Measurements from ENCODE around the gene TYK2.

TYK2 gene

GRCh38 chr19:10390652-10391286 is 10.4 kb upstream of the TYK2 start:
- no peak overlapping the region for H3K9ac ChIP-seq (ENCODE audit: low read depth, low read length, poor library complexity, severe bottlenecking)
- H2AFZ ChIP-seq (ENCODE audit: low read length), result no peak overlapping the region
- no peak overlapping the region for H3K4me2 ChIP-seq (ENCODE audit: low read depth, low read length, poor library complexity, severe bottlenecking)
- TF ChIP-seq CTCF (conservative IDR thresholded peaks at IDR 0.05; ENCODE audit: low read length) (peak; percentile 89), EZH2phosphoT487 (IDR thresholded peaks at IDR 0.05; ENCODE audit: borderline replicate concordance) (no peak)
- H3K4me3 ChIP-seq (ENCODE audit: low read length, poor library complexity, severe bottlenecking), result no peak overlapping the region
- H4K20me1 ChIP-seq (ENCODE audit: insufficient read depth, low read length, poor library complexity, severe bottlenecking), result no peaks in the 10 kb centered on the region
- H3K4me1 ChIP-seq (ENCODE audit: insufficient read depth, low read length, poor library complexity, severe bottlenecking), result no peaks in the 10 kb centered on the region
- H3F3A ChIP-seq (ENCODE audit: low read depth), result no peaks in the 10 kb centered on the region
- H3K79me2 ChIP-seq (ENCODE audit: insufficient read depth, low read length), result no peaks in the 10 kb centered on the region
- H3K9me2 ChIP-seq (replicated peaks; ENCODE audit: low read depth, low read length), result no peaks in the 10 kb centered on the region
- H3K36me3 ChIP-seq (ENCODE audit: insufficient read depth, low read length), result peaks cover 37% of the 10 kb centered on the region; the same call in 1 of the 2 replicates
- no peaks in the 10 kb centered on the region for H3K27me3 ChIP-seq (ENCODE audit: insufficient read depth, low read length, poor library complexity, severe bottlenecking)
- H3K9me3 ChIP-seq (ENCODE audit: insufficient read depth, low read depth, low read length), result no peaks in the 10 kb centered on the region

GRCh38 chr19:10389863-10390262 is 9.5 kb upstream of the TYK2 start:
- TF ChIP-seq EZH2phosphoT487 (IDR thresholded peaks at IDR 0.05; ENCODE audit: borderline replicate concordance), result no peak
- peak; percentile 42 for TF ChIP-seq CTCF (conservative IDR thresholded peaks at IDR 0.05; ENCODE audit: low read length)
- H3K27me3 ChIP-seq (ENCODE audit: insufficient read depth, low read length, poor library complexity, severe bottlenecking), result no peaks in the 10 kb centered on the region

GRCh38 chr19:10388957-10389356 is 8.6 kb upstream of the TYK2 start:
- Histone ChIP-seq H2AFZ (ENCODE audit: low read length) (no peak overlapping the region), H3K27me3 (ENCODE audit: insufficient read depth, low read length, poor library complexity, severe bottlenecking) (no peaks in the 10 kb centered on the region), H3K9ac (ENCODE audit: low read depth, low read length, poor library complexity, severe bottlenecking) (no peak overlapping the region), H3K36me3 (ENCODE audit: insufficient read depth, low read length) (peaks cover 28% of the 10 kb centered on the region; the same call in 1 of the 2 replicates), H3K4me2 (ENCODE audit: low read depth, low read length, poor library complexity, severe bottlenecking) (no peak overlapping the region), H3K4me3 (ENCODE audit: low read length, poor library complexity, severe bottlenecking) (no peak overlapping the region), H3K9me2 (replicated peaks; ENCODE audit: low read depth, low read length) (no peaks in the 10 kb centered on the region), H4K20me1 (ENCODE audit: insufficient read depth, low read length, poor library complexity, severe bottlenecking) (no peaks in the 10 kb centered on the region), H3K9me3 (ENCODE audit: insufficient read depth, low read depth, low read length) (no peaks in the 10 kb centered on the region), H3K4me1 (ENCODE audit: insufficient read depth, low read length, poor library complexity, severe bottlenecking) (no peaks in the 10 kb centered on the region), H3K79me2 (ENCODE audit: insufficient read depth, low read length) (no peaks in the 10 kb centered on the region), H3F3A (ENCODE audit: low read depth) (no peaks in the 10 kb centered on the region)
- TF ChIP-seq EZH2phosphoT487 (IDR thresholded peaks at IDR 0.05; ENCODE audit: borderline replicate concordance), result no peak
- peak; percentile 99 for TF ChIP-seq CTCF (conservative IDR thresholded peaks at IDR 0.05; ENCODE audit: low read length)

More at GRCh38 chr19:10389863-10390262, 9.5 kb upstream of the TYK2 start:
- H3K9ac ChIP-seq (ENCODE audit: low read depth, low read length, poor library complexity, severe bottlenecking), result no peak overlapping the region
- H4K20me1 ChIP-seq (ENCODE audit: insufficient read depth, low read length, poor library complexity, severe bottlenecking), result no peaks in the 10 kb centered on the region
- no peaks in the 10 kb centered on the region for H3K4me1 ChIP-seq (ENCODE audit: insufficient read depth, low read length, poor library complexity, severe bottlenecking)
- H3K4me2 ChIP-seq (ENCODE audit: low read depth, low read length, poor library complexity, severe bottlenecking), result no peak overlapping the region
- H2AFZ ChIP-seq (ENCODE audit: low read length), result no peak overlapping the region
- H3F3A ChIP-seq (ENCODE audit: low read depth), result no peaks in the 10 kb centered on the region
- no peaks in the 10 kb centered on the region for H3K79me2 ChIP-seq (ENCODE audit: insufficient read depth, low read length)
- peaks cover 31% of the 10 kb centered on the region; the same call in 1 of the 2 replicates for H3K36me3 ChIP-seq (ENCODE audit: insufficient read depth, low read length)
- H3K9me3 ChIP-seq (ENCODE audit: insufficient read depth, low read depth, low read length), result no peaks in the 10 kb centered on the region
- H3K4me3 ChIP-seq (ENCODE audit: low read length, poor library complexity, severe bottlenecking), result no peak overlapping the region
- H3K9me2 ChIP-seq (replicated peaks; ENCODE audit: low read depth, low read length), result no peaks in the 10 kb centered on the region

Measured in Loucy (cell line).